HG02571 (cell line): ENCODE results near the gene PRDM1.

ENCODE experiments used
- ATAC-seq: cut with Tn5 transposase; IDR thresholded peaks from one replicate; pipeline ENCODE4 v1.9.1; 2021; ENCODE audit warnings: mild to moderate bottlenecking, moderate library complexity; ENCODE audit not compliant: unreplicated experiment

PRDM1 gene

GRCh38 chr6:106085984-106086813, at the start of gene PRDM1:
TSS of gene PRDM1 (plus strand) at chr6:106086336. CDS start at chr6:106086554, 218 bp downstream.
- peak; percentile 75 for ATAC-seq

GRCh38 chr6:106037060-106037459, 49.1 kb upstream of the PRDM1 start:
- ATAC-seq, result no peak

- ATAC-seq, result no peak
These were observed 46.1 kb upstream of the PRDM1 start for GRCh38 chr6:106039897-106040592.

- ATAC-seq, result no peak
These were observed 42.0 kb upstream of the PRDM1 start for GRCh38 chr6:106044151-106044550.

- ATAC-seq, result no peak
These were observed 41.1 kb upstream of the PRDM1 start for GRCh38 chr6:106045077-106045476.

- ATAC-seq, result no peak
These were observed 39.9 kb upstream of the PRDM1 start for GRCh38 chr6:106046116-106046853.

GRCh38 chr6:106046854-106047200, 39.3 kb upstream of the PRDM1 start:
- no peak for ATAC-seq

- no peak for ATAC-seq
These were observed 37.8 kb upstream of the PRDM1 start for GRCh38 chr6:106048336-106048735.

GRCh38 chr6:106050538-106050937, 35.6 kb upstream of the PRDM1 start:
- ATAC-seq, result no peak

- no peak for ATAC-seq
These were observed 34.9 kb upstream of the PRDM1 start for GRCh38 chr6:106051226-106051625.

- ATAC-seq, result no peak
These were observed 32.5 kb upstream of the PRDM1 start for GRCh38 chr6:106053484-106054205.

- ATAC-seq, result no peak
These were observed 30.6 kb upstream of the PRDM1 start for GRCh38 chr6:106055489-106055888.

- ATAC-seq, result no peak
These were observed 29.9 kb upstream of the PRDM1 start for GRCh38 chr6:106056060-106056745.

GRCh38 chr6:106056746-106057390, 29.3 kb upstream of the PRDM1 start:
- no peak for ATAC-seq

GRCh38 chr6:106059331-106059730, 26.8 kb upstream of the PRDM1 start:
- ATAC-seq, result no peak

- ATAC-seq, result no peak
These were observed 26.0 kb upstream of the PRDM1 start for GRCh38 chr6:106060167-106060566.

- ATAC-seq, result no peak
These were observed 22.7 kb upstream of the PRDM1 start for GRCh38 chr6:106063448-106063850.

- ATAC-seq, result no peak
These were observed 22.0 kb upstream of the PRDM1 start for GRCh38 chr6:106064142-106064541.

- ATAC-seq, result no peak
These were observed 21.4 kb upstream of the PRDM1 start for GRCh38 chr6:106064756-106065155.

- ATAC-seq, result no peak
These were observed 19.1 kb upstream of the PRDM1 start for GRCh38 chr6:106066989-106067388.
